Coronary artery (tissue), 2 donors: ENCODE data around the gene TOM1L1.

Experiments
- DNase-seq: peaks from one replicate; pipeline ENCODE4 v3.0.0-alpha.2; 2017; ENCODE audit warnings: low spot score
- H3K27ac ChIP-seq, 2 donors: fragments of 200-600 bp; sonication (generic); one replicate each; pipeline ENCODE4 v1.5.1; 2016 to 2019
- H3K4me3 ChIP-seq: fragments of 200-600 bp; sonication (generic); 2 replicates; pipeline ENCODE4 v1.5.1; 2016; ENCODE audit warnings: mild to moderate bottlenecking, moderate library complexity
- CTCF ChIP-seq: fragments of 200-600 bp; sonication (generic); IDR thresholded peaks from one replicate; pipeline ENCODE4 v1.5.1; 2019; ENCODE audit warnings: antibody characterized with exemption

Gene TOM1L1

GRCh38 chr17:54900457-54901229, at the start of gene TOM1L1:
TOM1L1 (plus strand) TSS chr17:54900852; CDS start chr17:54900866, 14 bp downstream.
- peak within 1 kb of the TSS; percentile 48 to 55 for H3K27ac ChIP-seq
- peak; percentile 86 for DNase-seq

GRCh38 chr17:54859187-54859586, 41.5 kb upstream of the TOM1L1 start:
- H3K27ac ChIP-seq: no peak overlapping the region

More at GRCh38 chr17:54900457-54901229, at the start of gene TOM1L1:
- TF ChIP-seq CTCF: no peak
- peak within 1 kb of the TSS; percentile 79 for H3K4me3 ChIP-seq

GRCh38 chr17:54860617-54861470, 39.8 kb upstream of the TOM1L1 start:
- Histone ChIP-seq H3K4me3 (no peak overlapping the region), H3K27ac (no peak overlapping the region)
- no peak for DNase-seq
- no peak for TF ChIP-seq CTCF

More at GRCh38 chr17:54859187-54859586, 41.5 kb upstream of the TOM1L1 start:
- DNase-seq: no peak
- H3K4me3 ChIP-seq: no peak overlapping the region
- no peak for TF ChIP-seq CTCF

- Histone ChIP-seq H3K27ac (no peak overlapping the region), H3K4me3 (no peak overlapping the region)
- DNase-seq: no peak
- no peak for TF ChIP-seq CTCF
These were observed 39.1 kb upstream of the TOM1L1 start for GRCh38 chr17:54861471-54861983.

- no peak for TF ChIP-seq CTCF
- H3K4me3 ChIP-seq: no peak overlapping the region
- no peak for DNase-seq
- no peak overlapping the region for H3K27ac ChIP-seq
These were observed 37.5 kb upstream of the TOM1L1 start for GRCh38 chr17:54863176-54863575.

- DNase-seq: no peak
- no peak overlapping the region for H3K4me3 ChIP-seq
- no peak for TF ChIP-seq CTCF
- no peak overlapping the region for H3K27ac ChIP-seq
These were observed 36.6 kb upstream of the TOM1L1 start for GRCh38 chr17:54864070-54864469.
